Transverse colon (tissue), 4 donors: Measurements from ENCODE around the gene RHBDL2. TPM values are rescaled to one million over a fixed set of nuclear protein-coding genes. Genes with fewer than 3 reads are reported as not detected.
A peak's percentile ranks its signal among the peaks of the same experiment; 100 is the strongest.

Experiments used
- DNase-seq: peaks from one replicate; pipeline ENCODE4 v3.0.0-alpha.2; 2019
- H3K27ac ChIP-seq, 4 donors: fragments of 200-600 bp; sonication (generic); 2 replicates each; pipeline ENCODE4 v1.5.1; 2016 to 2018; ENCODE audit warnings: inconsistent platforms in 4 of 4
- H3K27me3 ChIP-seq: fragments of 200-600 bp; sonication (generic); 2 replicates; pipeline ENCODE4 v1.5.1; 2017; ENCODE audit warnings: inconsistent platforms
- H3K36me3 ChIP-seq, 4 donors: fragments of 200-600 bp; sonication (generic); 2 replicates each; pipeline ENCODE4 v1.5.1; 2017 to 2019; ENCODE audit warnings: inconsistent platforms in 4 of 4
- H3K4me1 ChIP-seq, 4 donors: fragments of 200-600 bp; sonication (generic); 2 replicates each; pipeline ENCODE4 v1.5.1; 2017 to 2020; ENCODE audit warnings: inconsistent platforms in 4 of 4
- H3K4me3 ChIP-seq, 4 donors: fragments of 200-600 bp; sonication (generic); 1 replicate in 1 of 4; 2 replicates in 3 of 4; pipeline versions ENCODE4 v1.5.1 to v1.6.1; 2017 to 2019; ENCODE audit warnings: inconsistent platforms in 4 of 4
- H3K9me3 ChIP-seq, 2 donors: fragments of 200-600 bp; sonication (generic); 2 replicates each; pipeline ENCODE4 v1.5.1; 2017 to 2019; ENCODE audit warnings: inconsistent platforms in 2 of 2
- EP300 ChIP-seq: sonication (generic); formaldehyde crosslinking; IDR thresholded peaks from one replicate; pipeline ENCODE4 v1.6.1; 2017; ENCODE audit warnings: antibody characterized with exemption, low read depth
- POLR2A ChIP-seq: fragments of 450-650 bp; IDR thresholded peaks from one replicate; pipeline ENCODE4 v1.6.1; 2016; ENCODE audit warnings: antibody characterized with exemption, mild to moderate bottlenecking, moderate library complexity
- POLR2AphosphoS5 ChIP-seq, 3 donors: sonication (generic); formaldehyde crosslinking; IDR thresholded peaks; one replicate each; pipeline ENCODE4 v1.6.1; 2016; ENCODE audit warnings: antibody characterized with exemption in 3 of 3
- WGBS, 2 donors: methylation state at CpG; one replicate each; pipeline ENCODE4 v1.1.5; 2018; ENCODE audit warnings: low coverage in 1 of 2; 5-methylcytosine and 5-hydroxymethylcytosine counted together
- in situ Hi-C, 4 donors: fragments of 200-750 bp; cut with MboI; loops; one replicate each; pipeline versions ENCODE4 v1.15.0 to v1.15.1; 2017; ENCODE audit warnings: low sequenced_read_pairs in 3 of 4, low pct_ligation_motif_present in 1 of 4, low pct_unique_long_range_greater_than_20kb in 1 of 4
- intact Hi-C: fragments of 100-400 bp; cut with DNase I; formaldehyde crosslinking; loops from one replicate; pipeline ENCODE4 v1.15.1; 2023; ENCODE audit warnings: low total_unique reads
- total RNA-seq, 4 donors: library from RNA; depleted of rRNA; stranded (reverse); fragments of >200 nt; gene quantifications; one replicate each; pipeline ENCODE4 v1.1.0, GENCODE V29; 2016
- TF ChIP-seq, protein P1 (sequence below), 5 experiments: fragments of 200-600 bp in 3 of 5; fragments of 450-650 bp in 2 of 5; sonication (generic) in 3 of 5; IDR thresholded peaks; 1 replicate in 2 of 5; 2 replicates in 3 of 5; pipeline ENCODE4 v1.5.1; 2016 to 2017; ENCODE audit warnings: antibody characterized with exemption in 5 of 5, inconsistent platforms in 3 of 5, mild to moderate bottlenecking in 2 of 5, moderate library complexity in 1 of 5

Gene RHBDL2
- total RNA-seq, 4 donors from 2014 or later, result 3.7 to 22.5 (median 17.6) TPM

DNA sequence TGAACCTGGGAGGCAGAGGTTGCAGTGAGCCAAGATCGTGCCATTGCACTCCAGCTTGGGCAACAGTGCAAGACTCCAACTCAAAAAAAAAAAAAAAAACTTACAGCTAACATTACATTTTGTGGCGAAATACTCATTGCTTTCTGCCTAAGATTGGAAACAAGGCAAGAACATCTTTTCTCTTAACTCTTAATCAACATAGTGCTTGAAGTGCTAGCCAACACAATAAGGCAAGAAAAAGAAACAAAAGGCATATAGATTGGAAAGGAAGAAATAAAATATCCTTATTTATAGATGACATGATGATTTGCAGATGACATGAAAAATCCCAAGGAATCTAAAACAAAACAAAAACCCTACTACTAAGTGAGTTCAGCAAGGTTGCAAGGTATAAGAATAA, 35.6 kb downstream of the RHBDL2 start:
- H3K27ac ChIP-seq, result no peak overlapping the region
- intact Hi-C loops (no loop called here), in situ Hi-C loops (no loop called here)
- WGBS, 2 donors, result 88 to 96% methylated on average over 1 to 2 of the region's 2 CpGs
- H3K36me3 ChIP-seq, result no peaks in the 10 kb centered on the region
- peaks cover 3 to 8% of the 10 kb centered on the region in 2 donors for H3K9me3 ChIP-seq
- no peaks in the 10 kb centered on the region for H3K27me3 ChIP-seq
- no peaks in the 10 kb centered on the region for H3K4me1 ChIP-seq
- DNase-seq, result no peak
- TF ChIP-seq POLR2AphosphoS5 (IDR thresholded peaks at IDR 0.05) (no peak), POLR2A (no peak), EP300 (no peak)
- TF ChIP-seq, protein P1, sequence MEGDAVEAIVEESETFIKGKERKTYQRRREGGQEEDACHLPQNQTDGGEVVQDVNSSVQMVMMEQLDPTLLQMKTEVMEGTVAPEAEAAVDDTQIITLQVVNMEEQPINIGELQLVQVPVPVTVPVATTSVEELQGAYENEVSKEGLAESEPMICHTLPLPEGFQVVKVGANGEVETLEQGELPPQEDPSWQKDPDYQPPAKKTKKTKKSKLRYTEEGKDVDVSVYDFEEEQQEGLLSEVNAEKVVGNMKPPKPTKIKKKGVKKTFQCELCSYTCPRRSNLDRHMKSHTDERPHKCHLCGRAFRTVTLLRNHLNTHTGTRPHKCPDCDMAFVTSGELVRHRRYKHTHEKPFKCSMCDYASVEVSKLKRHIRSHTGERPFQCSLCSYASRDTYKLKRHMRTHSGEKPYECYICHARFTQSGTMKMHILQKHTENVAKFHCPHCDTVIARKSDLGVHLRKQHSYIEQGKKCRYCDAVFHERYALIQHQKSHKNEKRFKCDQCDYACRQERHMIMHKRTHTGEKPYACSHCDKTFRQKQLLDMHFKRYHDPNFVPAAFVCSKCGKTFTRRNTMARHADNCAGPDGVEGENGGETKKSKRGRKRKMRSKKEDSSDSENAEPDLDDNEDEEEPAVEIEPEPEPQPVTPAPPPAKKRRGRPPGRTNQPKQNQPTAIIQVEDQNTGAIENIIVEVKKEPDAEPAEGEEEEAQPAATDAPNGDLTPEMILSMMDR (IDR thresholded peaks at IDR 0.05), result no peak
- H3K4me3 ChIP-seq, result no peak overlapping the region

DNA sequence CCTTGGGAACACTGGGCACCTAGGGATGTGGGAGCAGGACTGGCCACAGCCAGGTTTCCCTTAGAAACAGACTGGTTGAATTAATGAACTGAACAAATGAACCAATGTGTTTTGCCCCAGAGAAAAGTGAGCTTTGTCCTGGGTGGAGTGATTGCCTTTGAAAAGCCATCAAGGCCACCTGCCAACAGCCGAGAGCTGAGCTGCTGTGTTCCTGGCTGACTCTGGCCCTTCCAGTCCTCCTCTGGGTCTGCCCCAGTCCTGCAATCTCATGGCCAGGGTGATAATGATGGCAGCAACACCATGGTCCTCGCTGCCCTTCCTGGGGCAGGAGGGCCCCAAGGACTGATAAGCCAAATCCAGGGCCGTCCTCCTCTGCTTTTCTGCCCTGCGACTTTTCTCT, 42.1 kb downstream of the RHBDL2 start:
- H3K36me3 ChIP-seq, result no peaks in the 10 kb centered on the region
- DNase-seq, result peak; percentile 15
- H3K27ac ChIP-seq, result no peak overlapping the region
- WGBS, 2 donors, result 68% methylated on average over 4 of the region's 4 CpGs; no CpG with 5 or more reads in 1 of the 2 donors
- no peak overlapping the region for H3K4me3 ChIP-seq
- in situ Hi-C loops (loop anchor here in 1 of 4 donors (25.0 kb wide), 1 partner anchor 163 kb away; no protein-coding TSS in a partner anchor), intact Hi-C loops (no loop called here)
- peaks cover 0 to 3% (median 0%) of the 10 kb centered on the region in 4 donors for H3K4me1 ChIP-seq
- TF ChIP-seq, protein P1 (IDR thresholded peaks at IDR 0.05), result no peak
- no peak for TF ChIP-seq EP300
- TF ChIP-seq POLR2AphosphoS5 (IDR thresholded peaks at IDR 0.05), result no peak
- no peak for TF ChIP-seq POLR2A
- no peaks in the 10 kb centered on the region for H3K9me3 ChIP-seq
- no peaks in the 10 kb centered on the region for H3K27me3 ChIP-seq

DNA sequence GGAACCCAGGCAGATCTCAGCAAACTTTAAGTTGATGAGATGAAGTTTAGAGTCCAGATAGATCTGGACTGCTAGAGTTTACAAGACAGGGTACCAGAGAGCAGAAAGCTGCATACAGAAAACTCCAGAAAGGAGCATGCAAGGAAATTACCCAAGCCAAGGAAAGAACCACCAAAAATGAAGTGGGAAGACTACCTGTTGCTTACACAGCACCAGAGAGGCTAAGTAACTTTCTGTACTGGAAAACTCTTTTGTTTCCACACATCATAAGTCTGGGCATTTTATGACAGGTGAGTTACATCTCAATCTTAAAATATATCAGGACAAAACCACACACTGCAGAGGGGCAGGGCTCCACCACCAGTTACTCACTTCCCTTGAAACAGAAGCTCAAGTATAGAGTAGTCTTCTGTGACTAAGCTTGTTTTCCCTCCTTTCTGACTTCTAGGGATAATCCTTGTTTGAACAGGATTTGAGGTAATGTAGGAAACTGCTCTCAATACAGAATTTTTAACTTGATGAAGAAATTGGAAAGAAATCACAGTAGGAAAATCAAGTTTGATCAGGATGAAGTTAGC, 42.9 kb downstream of the RHBDL2 start:
- Histone ChIP-seq H3K36me3 (no peaks in the 10 kb centered on the region), H3K4me3 (no peak overlapping the region), H3K27ac (no peak overlapping the region), H3K4me1 (peaks cover 0 to 3% (median 0%) of the 10 kb centered on the region in 4 donors), H3K9me3 (no peaks in the 10 kb centered on the region), H3K27me3 (no peaks in the 10 kb centered on the region)
- DNase-seq, result no peak
- no peak for TF ChIP-seq EP300
- in situ Hi-C loops (loop anchor here in 1 of 4 donors (25.0 kb wide), 1 partner anchor 164 kb away; no protein-coding TSS in a partner anchor), intact Hi-C loops (no loop called here)

DNA sequence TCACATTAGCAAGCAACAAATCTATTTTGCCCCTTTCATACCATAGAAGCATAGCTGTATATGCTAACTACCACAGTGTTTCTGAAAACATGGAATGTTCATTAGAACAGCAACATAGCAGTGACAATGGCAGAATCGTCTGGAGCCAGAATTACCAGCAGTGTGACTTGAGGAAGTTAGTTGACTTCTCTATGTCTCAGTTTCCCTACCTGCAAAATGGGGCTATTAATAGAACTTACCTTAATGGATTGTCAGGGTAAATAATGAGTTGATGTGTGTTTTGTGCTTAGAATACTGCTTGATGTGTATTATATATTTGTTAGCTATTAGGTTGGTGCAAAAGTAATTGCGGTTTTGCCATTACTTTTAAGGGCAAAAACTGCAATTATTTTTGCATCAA, 45.5 kb downstream of the RHBDL2 start:
- no peak overlapping the region for H3K4me3 ChIP-seq
- no peak overlapping the region for H3K27ac ChIP-seq
- in situ Hi-C loops, result loop anchor here in 1 of 4 donors (25.0 kb wide), 1 partner anchor 166 kb away; no protein-coding TSS in a partner anchor
- H3K9me3 ChIP-seq, result no peaks in the 10 kb centered on the region
- TF ChIP-seq EP300 (no peak), POLR2AphosphoS5 (IDR thresholded peaks at IDR 0.05) (no peak), POLR2A (no peak)
- TF ChIP-seq, protein P1 (IDR thresholded peaks at IDR 0.05), result no peak
- no peaks in the 10 kb centered on the region for H3K36me3 ChIP-seq
- 96 to 100% methylated on average over 2 of the region's 2 CpGs for WGBS, 2 donors
- intact Hi-C loops, result no loop called here
- no peaks in the 10 kb centered on the region for H3K27me3 ChIP-seq
- no peak for DNase-seq
- peaks cover 0 to 3% (median 0%) of the 10 kb centered on the region in 4 donors for H3K4me1 ChIP-seq
